T follicular helper cell (primary cell): ENCODE measurements around the gene EIF5A2.
"Not testable (repeated sequence)": the region's sequence is repeated elsewhere in the genome, so short reads cannot be mapped to it uniquely, and the experiment has no call there.

ENCODE experiments used
- DNase-seq: peaks from one replicate; pipeline ENCODE4 v3.0.0-alpha.2; 2020; ENCODE audit warnings: low read depth
- total RNA-seq, 2 experiments: gene quantifications; one replicate each; lab custom pipeline; 2026; lab: John Stamatoyannopoulos, UW

EIF5A2 gene
- total RNA-seq = 18.0 to 21.1 reads per million in 2 experiments

GRCh38 chr3:170908235-170909116, at the start of gene EIF5A2:
Gene EIF5A2 (minus strand): TSS chr3:170908637. CDS start chr3:170907806, 831 bp downstream.
- DNase-seq = peak; percentile 95

- DNase-seq = no peak
These were observed 48.2 kb upstream of the EIF5A2 start for GRCh38 chr3:170956647-170957046.

GRCh38 chr3:170953736-170954135, 45.3 kb upstream of the EIF5A2 start:
- DNase-seq = no peak

- DNase-seq = no peak
These were observed 44.8 kb upstream of the EIF5A2 start for GRCh38 chr3:170953229-170953628.

- DNase-seq = no peak
These were observed 40.8 kb upstream of the EIF5A2 start for GRCh38 chr3:170949211-170949610.

GRCh38 chr3:170947018-170947769, 38.8 kb upstream of the EIF5A2 start:
- DNase-seq = no peak

- no peak for DNase-seq
These were observed 33.6 kb upstream of the EIF5A2 start for GRCh38 chr3:170942011-170942410.

- no peak for DNase-seq
These were observed 33.1 kb upstream of the EIF5A2 start for GRCh38 chr3:170941551-170941950.

- not testable (repeated sequence) for DNase-seq
These were observed 24.6 kb upstream of the EIF5A2 start for GRCh38 chr3:170933039-170933438.

- not testable (repeated sequence) for DNase-seq
These were observed 15.1 kb upstream of the EIF5A2 start for GRCh38 chr3:170923553-170923952.

GRCh38 chr3:170918715-170919114, 10.3 kb upstream of the EIF5A2 start:
- DNase-seq = no peak

- no peak for DNase-seq
These were observed 6.3 kb upstream of the EIF5A2 start for GRCh38 chr3:170914690-170915089.

- no peak for DNase-seq
These were observed 5.8 kb upstream of the EIF5A2 start for GRCh38 chr3:170914212-170914611.

- no peak for DNase-seq
These were observed 2.6 kb upstream of the EIF5A2 start for GRCh38 chr3:170911051-170911450.

- no peak for DNase-seq
These were observed 2.1 kb upstream of the EIF5A2 start for GRCh38 chr3:170910542-170910941.

GRCh38 chr3:170909129-170909903, 879 bp upstream of the EIF5A2 start:
- no peak for DNase-seq

GRCh38 chr3:170907637-170908234, 701 bp downstream of the EIF5A2 start:
- DNase-seq = no peak

GRCh38 chr3:170905862-170906261, 2.6 kb downstream of the EIF5A2 start:
- no peak for DNase-seq

GRCh38 chr3:170903123-170903522, 5.3 kb downstream of the EIF5A2 start:
- no peak for DNase-seq

- DNase-seq = no peak
These were observed 9.0 kb downstream of the EIF5A2 start for GRCh38 chr3:170899455-170899854.

GRCh38 chr3:170897978-170898377, 10.5 kb downstream of the EIF5A2 start:
- no peak for DNase-seq

- DNase-seq = not testable (repeated sequence)
These were observed 11.2 kb downstream of the EIF5A2 start for GRCh38 chr3:170897199-170897598.
